GM11168 (cell line): Measurements from ENCODE around the gene ASCC3.

Experiments used
- in situ Hi-C: fragments of 300-500 bp; cut with MboI; formaldehyde crosslinking; loops from one replicate; pipeline ENCODE4 v1.12.0; 2022; ENCODE audit warnings: low sequenced_read_pairs; ENCODE audit not compliant: unreplicated experiment

ASCC3 gene

DNA sequence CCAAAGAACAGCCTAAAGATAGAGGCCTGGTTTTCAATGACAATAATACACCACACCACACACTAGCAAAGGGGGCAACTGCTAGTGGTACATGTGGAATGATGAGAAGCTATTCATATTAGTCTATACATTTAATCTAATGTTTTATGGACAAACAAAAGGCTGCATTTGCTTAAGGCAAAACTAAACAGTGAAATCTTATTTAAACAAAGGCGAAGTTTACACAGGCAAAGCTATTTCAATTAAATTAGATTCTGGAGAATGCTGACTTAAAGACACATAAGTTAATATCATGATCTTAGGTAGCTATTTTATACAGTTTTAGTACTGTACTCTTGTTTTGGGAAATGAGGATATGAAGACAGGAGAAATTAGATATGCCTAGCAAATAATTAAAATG, 362.5 kb downstream of the ASCC3 start:
- in situ Hi-C loops, result no loop called here

DNA sequence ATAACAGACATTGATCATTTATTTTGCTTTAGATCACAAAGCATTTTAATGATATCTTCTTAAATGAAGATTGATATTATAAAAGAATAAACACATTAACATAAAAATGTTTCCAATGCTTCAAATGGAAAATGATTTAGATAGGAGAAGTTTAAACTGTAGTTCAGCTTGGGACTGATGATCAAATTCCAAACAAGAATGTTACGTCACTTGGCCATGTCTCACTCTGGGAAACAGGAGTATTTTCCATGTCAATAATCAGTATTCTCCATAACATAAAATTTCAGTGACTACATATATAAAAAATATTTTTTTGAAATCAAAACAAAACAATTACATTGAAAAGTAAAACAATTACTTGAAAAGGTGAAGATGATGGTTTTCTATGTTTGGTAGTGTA, 363.5 kb downstream of the ASCC3 start:
- in situ Hi-C loops, result no loop called here

DNA sequence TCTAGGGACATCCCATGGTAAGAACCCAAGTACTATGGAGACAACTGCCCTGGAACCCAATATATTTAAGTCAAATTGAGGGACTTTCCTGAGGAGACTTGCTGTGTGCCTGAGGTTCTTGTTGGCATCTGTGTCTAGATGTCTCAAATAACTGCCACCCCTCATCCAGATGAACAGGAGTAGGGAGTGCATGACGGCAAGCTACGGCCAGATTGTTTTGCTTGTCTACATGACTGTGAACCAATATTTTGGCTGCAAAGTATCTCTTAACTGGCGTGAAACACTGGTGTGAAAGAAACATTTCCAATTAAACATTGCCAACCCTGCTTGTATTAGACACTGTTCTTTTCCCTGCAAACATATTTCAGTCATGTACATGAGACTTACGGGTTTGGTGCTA, 364.0 kb downstream of the ASCC3 start:
- in situ Hi-C loops, result no loop called here

DNA sequence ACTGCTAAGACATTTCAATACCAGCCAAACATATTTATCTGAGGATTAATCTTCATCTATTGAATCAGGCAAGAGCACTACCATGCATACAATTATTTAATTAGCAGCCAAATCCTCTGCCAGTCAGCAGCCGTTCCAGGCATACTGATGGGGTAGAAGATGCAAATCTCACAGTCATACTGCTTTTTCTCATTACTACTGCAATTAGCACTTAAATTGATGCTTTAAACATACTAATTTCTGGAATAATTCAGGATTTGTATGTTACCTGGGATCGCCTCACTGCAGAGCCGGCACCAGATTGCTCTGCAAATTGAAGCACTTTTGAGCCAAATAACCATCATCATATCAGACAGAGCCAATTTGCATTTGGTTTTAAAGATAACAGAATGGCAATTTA, 366.5 kb downstream of the ASCC3 start:
- in situ Hi-C loops, result no loop called here

DNA sequence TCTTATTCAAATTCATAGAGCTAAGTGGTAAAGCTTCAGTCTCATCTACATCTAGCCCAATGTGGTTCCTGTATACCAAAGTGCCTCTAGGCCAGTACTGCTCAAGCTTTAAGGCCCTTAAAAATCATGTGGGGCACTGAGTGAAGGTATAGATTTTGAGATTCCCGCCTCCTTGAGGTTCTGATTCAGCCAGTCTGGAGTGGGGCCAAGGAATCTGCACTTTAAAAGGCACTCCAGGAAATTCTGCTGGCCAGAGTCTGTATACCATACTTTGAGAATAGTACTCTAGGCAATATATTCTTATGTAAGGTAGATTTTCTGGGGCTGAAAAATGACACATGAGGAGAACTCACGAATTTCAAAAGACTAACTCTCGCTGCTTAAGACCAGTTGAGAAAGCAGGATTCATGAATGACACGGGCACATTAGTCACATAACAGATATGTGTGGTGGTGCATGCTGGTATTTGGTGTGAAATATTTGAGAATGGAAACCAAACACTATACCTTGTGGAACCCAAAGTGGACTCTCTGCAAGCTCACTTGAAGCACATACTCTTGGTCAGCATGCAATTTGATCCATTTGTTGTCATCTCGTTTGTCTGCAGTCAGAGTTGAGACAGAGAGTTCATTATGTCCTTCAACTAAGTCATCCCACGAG, 368.8 kb downstream of the ASCC3 start:
- in situ Hi-C loops, result no loop called here

DNA sequence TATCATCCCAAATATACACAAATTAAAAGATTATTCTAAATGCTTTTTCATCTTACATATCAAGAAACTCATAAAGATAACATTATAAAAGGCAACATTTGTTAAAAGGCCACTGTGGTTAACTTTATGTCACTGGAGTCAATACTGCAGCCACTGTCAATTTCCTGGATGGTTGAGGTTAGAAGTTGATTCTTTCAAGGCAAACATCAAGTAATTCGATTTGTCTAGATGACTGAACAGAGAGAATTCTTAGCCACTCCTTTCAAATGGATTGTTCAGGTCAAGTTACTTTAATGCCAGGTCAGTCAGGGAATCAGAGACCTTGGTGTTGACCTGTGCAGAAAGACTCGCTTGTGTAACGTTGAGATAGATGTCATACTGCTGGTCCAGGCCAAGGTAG, 372.0 kb downstream of the ASCC3 start:
- in situ Hi-C loops, result no loop called here

DNA sequence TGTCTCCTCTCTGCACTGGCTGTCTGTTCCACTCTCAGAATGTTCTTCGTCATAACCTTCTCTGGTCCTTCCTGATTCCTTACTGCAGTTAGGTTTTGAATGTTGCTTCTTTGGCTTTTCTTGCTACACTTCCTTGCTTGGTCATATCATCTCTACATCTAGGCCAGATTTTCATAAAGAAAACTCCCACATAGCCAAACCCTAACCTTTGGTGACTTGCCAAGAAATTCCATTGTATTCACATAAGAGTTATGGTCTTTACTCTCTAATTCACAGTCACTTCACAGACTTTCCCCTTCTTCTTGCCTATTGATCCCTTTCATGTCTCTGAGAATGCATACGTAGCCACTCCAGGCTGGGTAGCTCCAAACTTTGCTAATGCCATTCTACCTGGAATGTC, 374.5 kb downstream of the ASCC3 start:
- in situ Hi-C loops, result no loop called here

DNA sequence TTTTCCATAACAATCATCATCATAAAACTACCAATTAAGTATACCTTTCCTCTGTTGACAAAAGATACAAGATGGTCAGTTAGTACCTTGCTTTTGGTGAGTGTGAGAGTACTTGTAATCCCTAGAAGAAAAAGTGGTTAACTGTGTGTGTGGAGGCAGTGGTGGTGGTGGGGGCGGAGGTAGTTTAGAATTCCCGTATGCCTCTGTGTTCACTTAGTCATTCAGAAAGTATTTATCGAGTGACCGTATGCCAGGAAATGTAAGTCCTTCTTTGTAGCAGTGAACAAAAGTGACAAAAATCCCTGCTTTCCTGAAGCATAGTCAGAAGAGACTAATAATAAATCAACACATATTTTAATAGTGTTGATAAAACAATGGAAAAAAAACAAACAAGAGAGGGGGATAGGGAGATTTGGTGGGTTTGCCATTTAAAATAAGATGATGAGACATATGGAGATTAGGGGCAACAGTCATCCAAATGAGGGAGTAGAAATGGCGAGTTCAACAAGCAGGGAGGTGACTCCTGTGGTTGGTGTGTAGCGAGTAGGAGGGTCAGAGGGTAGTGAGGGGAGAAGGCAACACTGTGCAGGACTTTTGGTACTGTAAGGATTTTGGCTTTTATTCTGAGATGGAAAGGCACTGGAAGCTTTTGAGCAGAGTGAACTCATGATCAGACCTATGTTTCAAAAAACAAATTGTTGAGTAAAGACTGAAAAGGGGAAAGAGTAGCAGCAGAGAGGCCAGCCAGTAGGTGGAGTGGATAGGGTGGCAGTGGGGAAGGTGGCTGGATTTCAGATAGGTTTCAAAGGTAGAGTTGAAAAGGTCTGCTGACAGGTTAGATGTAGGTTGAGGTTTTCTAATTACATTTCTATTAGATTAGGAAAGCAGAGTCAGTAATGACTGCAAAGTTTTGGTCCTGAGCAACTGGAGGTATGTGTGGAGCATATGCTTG, 376.1 kb downstream of the ASCC3 start:
- in situ Hi-C loops, result no loop called here

DNA sequence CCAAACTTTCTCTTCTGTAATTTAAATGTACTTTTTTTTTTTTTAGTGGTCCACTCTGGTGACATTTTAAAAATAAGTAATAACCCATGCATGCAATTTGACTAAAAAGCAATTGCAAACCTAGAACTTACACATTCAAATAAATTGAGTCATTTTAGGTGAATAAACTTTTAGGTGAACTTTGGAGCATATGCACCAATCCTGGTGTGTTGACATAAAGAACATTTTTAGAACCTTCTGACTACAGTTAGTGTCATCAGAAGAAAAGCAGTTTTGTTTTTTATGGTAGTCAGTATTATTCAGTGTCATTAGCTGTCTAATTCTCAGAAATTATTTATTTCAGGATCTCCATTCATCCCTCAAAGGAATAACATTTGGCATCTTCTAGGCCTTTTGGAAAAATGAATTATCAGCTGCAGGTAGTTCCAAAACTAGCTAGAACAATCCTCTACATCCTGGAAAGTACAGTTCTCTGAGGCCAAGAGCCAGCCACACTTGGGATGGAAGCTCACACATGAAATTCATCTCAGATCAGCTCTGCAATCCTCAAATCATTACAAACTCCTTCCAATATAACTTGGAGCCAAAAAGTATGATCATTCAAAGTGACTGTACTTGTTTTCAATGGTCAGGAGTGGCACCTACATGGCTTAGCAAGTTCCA, 378.0 kb downstream of the ASCC3 start:
- in situ Hi-C loops, result no loop called here

DNA sequence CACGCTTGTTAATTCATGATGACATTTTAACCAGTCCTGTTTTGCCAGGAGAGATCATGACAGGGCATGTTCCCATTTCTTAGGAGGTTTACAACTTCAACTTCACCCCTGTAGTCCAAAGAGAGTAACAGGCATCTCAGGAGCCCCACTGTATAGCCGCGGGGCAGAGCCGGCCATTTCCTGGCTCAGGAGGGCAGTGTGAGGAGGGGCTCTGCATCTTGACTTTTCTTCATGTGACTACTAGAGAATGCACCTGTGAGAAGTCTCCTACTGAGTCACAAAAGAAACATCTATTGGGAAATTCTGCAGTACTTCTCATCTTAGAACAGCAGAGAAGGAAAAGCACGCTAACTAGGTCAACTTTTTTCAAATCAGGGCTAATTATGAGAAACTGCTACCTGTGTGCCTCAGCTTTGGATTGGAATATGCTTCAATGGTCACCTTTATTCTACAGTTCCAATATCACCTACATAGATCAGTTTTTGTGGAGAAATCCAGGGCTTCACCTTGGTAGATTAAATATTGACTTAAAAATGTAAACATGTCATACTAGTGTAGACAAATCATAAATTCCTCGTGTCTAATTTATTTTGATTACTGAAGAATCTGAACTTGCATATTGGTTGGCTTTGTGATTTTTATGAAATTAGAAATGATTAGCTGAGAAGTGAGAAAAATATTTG, 387.8 kb downstream of the ASCC3 start:
- in situ Hi-C loops, result no loop called here

DNA sequence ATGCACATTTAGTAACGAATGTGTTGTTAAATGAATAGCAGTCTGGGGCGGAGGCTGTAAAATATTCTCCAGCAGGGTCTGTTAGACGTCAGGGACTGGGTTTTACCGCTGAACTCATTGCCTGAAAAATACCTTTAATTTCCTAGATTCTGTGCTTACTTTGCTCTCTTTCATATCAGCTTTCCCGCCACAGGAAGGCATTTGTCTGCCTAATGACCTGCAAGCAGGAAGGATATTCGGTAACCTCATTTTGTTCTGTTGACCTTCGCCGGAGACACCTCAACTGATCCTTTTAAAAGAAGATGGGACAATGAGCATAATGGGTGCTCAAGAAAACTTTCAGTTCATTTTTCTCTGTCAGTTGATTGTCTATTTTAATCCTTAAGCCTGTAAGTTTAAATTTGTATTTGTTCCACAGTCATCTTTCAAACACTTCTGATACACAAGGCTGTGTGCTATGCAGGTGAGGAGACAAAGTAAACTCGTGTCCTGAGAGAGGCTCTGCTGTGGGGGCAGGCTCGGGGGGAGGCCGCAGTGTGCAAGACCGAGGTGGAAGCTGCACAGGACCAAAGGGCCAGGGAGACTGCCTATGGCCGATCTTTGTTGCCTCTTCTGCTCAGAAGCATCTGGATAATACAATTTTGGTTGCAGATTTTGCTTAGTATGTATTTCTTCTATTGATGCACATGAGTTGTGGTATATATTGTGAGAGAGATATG, 389.0 kb downstream of the ASCC3 start:
- in situ Hi-C loops, result no loop called here

DNA sequence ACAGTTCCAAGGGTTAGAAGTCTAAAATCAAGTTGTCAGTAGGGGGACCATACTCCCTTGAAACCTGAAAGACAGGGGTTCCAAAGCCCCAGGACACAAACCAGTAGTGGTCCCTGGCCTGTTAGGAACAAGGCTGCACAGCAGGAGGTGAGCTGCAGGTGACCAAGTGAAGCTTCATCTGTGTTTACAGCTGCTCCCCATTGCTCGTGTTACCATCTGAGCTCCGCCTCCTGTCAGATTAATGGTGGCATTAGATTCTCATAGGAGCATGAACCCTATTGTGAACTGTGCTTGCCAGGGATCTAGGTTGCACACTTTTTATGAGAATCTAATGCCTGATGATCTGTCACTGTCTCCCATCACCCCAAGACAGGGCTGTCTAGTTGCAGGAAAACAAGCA, 391.1 kb downstream of the ASCC3 start:
- in situ Hi-C loops, result no loop called here

DNA sequence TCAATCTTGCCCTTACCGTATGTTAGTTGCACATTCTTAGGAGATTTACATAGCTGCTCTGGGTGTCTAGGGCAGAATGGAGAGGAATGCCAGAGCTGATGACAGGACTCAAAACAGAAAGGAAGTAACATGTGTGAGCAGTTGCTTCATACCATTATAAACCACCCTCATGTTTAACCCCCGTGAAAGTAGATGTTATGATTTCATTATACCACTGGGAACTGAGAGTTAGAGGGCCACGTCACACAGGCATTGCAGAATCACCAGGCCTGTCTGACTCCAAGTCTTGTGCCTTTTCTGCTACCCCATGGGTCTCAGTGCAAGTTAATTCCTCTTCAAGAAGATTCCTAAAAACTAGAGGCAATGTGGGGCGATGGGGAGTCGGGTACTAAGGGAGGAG, 392.9 kb downstream of the ASCC3 start:
- in situ Hi-C loops, result no loop called here

DNA sequence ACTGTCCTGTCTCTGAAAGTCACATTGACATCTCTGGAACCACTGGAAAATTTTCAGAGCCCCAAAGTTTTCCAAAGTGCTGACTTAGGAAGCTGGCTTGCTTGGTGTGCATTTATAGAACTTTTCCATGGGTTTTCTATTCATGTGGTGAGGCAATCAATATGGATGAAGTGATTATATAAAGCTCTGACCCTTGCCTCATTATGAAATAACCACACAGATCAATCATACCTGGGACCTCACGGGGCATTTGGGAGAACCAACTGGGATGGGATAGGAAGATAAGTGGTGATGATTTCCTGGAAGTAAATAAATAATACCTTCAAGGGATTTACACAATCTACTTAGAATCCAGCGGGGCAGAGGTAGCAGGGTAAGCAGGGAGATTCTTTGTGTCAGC, 393.5 kb downstream of the ASCC3 start:
- in situ Hi-C loops, result no loop called here

DNA sequence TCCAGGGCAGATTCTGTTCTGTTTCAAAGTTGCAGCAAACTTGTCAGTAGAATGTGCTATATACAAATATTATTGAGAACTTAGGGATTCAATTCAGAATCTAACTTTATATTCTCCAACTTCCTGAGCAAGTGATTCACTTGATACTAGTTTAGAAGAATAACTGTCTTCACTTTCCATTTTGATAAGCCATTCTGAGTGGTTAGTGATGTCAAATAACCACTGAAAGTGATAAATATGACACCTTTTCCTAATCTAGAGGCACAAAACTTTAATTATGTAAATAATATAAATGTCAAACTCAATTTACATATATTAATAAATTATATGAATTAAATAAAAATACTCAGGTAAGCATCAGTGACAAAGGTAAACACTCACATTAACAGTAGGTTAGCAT, 395.9 kb downstream of the ASCC3 start:
- in situ Hi-C loops, result no loop called here

DNA sequence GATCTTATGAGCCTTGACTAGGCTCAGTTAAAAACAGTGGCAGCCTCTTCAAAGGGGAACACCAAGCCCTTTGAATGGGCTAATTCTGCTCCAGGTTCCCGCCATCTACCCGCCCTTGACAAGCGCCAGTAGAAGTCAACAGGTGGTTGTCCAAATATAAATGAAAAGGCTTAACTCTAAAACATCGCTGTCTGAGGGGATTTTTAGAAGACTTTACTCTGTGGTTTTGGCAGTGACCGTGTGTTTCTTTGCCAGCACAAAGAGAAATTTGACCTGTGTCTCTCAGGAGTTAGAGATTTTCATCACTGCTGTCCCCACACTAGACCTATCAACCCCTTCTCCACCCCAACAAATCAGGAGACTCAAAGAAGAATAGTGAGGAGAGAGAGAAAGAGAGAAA, 396.7 kb downstream of the ASCC3 start:
- in situ Hi-C loops, result no loop called here

DNA sequence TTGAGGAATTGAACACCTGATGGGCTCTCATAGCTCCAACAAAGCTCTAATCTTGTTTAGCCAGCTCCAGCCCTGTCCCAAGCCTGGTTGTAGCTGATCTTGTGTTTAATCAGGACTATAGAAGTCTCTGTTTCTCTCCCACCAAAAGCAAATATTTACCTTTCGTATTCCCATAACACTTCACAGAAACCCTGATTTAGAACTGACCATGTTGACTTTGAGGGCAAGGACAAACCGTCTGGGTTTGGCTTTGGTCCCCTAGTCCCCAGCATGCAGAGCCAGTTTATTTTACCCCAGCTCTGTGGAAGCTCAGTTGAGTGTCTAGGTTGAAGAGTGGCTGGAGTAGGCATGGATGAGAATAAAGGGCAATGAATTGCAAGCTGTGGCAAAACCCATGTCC, 398.4 kb downstream of the ASCC3 start:
- in situ Hi-C loops, result no loop called here

DNA sequence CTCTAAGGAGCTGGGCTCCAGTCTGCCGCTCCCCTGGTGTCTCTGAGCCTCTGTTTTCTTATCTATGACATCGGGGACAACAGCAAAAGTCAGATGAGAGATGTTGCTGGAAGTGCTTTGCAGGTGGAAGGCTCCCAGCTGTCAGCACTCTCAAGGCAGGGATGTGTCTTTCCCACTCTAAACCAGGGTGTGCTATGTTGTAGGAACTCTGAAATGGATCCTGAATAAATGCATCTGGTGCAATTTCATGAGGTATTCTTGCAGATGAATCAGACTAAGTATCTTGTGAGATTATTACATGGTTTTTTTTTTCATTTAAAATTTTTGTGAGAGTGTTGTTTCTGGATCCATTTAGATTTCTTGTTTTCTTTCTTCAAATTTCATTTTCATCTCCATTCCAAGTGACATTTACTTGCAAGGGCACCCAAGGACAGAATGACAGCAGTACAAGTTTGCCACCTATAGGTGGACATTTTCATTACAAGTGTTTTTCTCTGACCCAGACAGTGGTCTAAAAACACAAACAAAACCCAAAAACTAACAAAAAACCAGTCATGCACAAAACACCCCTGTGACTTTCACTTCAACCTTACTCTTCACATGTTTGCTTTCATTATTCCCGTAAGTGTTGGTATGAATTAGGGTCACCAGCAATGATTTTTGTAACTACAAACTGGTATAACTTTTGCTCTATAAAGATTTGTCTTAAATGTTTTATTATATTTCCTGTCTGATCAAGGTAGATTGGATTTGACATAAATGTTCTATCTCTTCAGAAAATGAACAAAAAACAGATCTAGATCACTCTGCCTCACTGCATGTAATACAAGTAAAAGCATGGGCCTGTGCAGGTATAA, 401.7 kb downstream of the ASCC3 start:
- in situ Hi-C loops, result loop anchor here (5.0 to 10.0 kb wide), 2 partner anchors 105 to 362 kb away; no protein-coding TSS in a partner anchor
